Measurements from ENCODE around the gene PLEKHA5.
"Not testable (repeated sequence)": the region's sequence is repeated elsewhere in the genome, so short reads cannot be mapped to it uniquely, and the experiment has no call there.

Gene PLEKHA5

GRCh38 chr12:19303496-19303895 lies 174.0 kb downstream of the PLEKHA5 start:
- Histone ChIP-seq H3K9me3 (ENCODE audit: low read length) (no peaks in the 10 kb centered on the region), H3K79me2 (ENCODE audit: insufficient read depth, low read length) (no peaks in the 10 kb centered on the region), H3K4me1 (ENCODE audit: insufficient read depth, low read length, severe bottlenecking) (no peaks in the 10 kb centered on the region), H3K27me3 (ENCODE audit: insufficient read depth, low read length) (no peaks in the 10 kb centered on the region), H3K4me3 (ENCODE audit: low read depth, low read length, poor library complexity, severe bottlenecking) (no peak overlapping the region), H3K36me3 (ENCODE audit: insufficient read depth, low read length) (no peaks in the 10 kb centered on the region), H3K4me2 (ENCODE audit: low read length) (no peak overlapping the region), H2AFZ (ENCODE audit: low read length) (no peak overlapping the region), H3K27ac (ENCODE audit: low read depth, low read length, poor library complexity, severe bottlenecking) (no peak overlapping the region), H4K20me1 (ENCODE audit: insufficient read depth, low read length) (no peaks in the 10 kb centered on the region), H3F3A (ENCODE audit: insufficient read depth, low read length) (no peaks in the 10 kb centered on the region), H3K9me2 (ENCODE audit: low read depth, low read length) (no peaks in the 10 kb centered on the region), H3K9ac (ENCODE audit: low read length) (no peak overlapping the region)
- no peak for TF ChIP-seq EZH2 (IDR thresholded peaks at IDR 0.05; ENCODE audit: borderline replicate concordance, low read length)
- no peak for TF ChIP-seq CTCF (IDR thresholded peaks at IDR 0.05; ENCODE audit: low read length)

DNA sequence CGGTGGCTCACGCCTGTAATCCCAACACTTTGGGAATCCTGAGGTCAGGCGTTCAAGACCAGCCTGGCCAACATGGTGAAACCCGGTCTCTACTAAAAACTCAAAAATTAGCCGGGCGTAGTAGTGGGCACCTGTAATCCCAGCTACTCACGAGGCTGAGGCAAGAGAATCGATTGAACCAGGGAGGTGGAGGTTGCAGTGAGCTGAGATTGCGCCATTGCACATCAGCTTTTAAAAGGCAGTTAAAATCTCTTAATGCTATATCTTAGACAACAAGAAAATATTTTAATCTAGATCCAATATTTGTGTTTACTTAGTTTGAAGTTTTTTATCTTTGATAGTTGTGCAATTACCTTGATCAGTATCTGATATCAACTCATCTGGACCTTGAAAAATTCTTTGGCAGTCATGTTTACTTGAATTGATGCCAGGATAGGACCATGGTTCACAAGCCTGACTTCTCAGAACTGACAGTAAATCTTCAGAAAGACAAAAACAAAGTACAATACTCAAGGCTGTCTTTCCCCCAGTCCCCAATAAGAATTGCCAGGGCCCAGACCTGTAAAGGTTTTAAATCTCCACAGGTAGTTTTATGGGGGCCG lies 174.7 kb downstream of the PLEKHA5 start:
- Histone ChIP-seq H3K4me2 (ENCODE audit: low read length) (no peak overlapping the region), H4K20me1 (ENCODE audit: insufficient read depth, low read length) (no peaks in the 10 kb centered on the region), H3K79me2 (ENCODE audit: insufficient read depth, low read length) (no peaks in the 10 kb centered on the region), H3F3A (ENCODE audit: insufficient read depth, low read length) (no peaks in the 10 kb centered on the region), H3K27me3 (ENCODE audit: insufficient read depth, low read length) (no peaks in the 10 kb centered on the region), H2AFZ (ENCODE audit: low read length) (no peak overlapping the region), H3K27ac (ENCODE audit: low read depth, low read length, poor library complexity, severe bottlenecking) (no peak overlapping the region), H3K9me2 (ENCODE audit: low read depth, low read length) (no peaks in the 10 kb centered on the region), H3K36me3 (ENCODE audit: insufficient read depth, low read length) (no peaks in the 10 kb centered on the region), H3K4me3 (ENCODE audit: low read depth, low read length, poor library complexity, severe bottlenecking) (no peak overlapping the region), H3K4me1 (ENCODE audit: insufficient read depth, low read length, severe bottlenecking) (no peaks in the 10 kb centered on the region), H3K9me3 (ENCODE audit: low read length) (no peaks in the 10 kb centered on the region), H3K9ac (ENCODE audit: low read length) (no peak overlapping the region)
- no peak for TF ChIP-seq CTCF (IDR thresholded peaks at IDR 0.05; ENCODE audit: low read length)
- TF ChIP-seq EZH2 (IDR thresholded peaks at IDR 0.05; ENCODE audit: borderline replicate concordance, low read length): no peak

DNA sequence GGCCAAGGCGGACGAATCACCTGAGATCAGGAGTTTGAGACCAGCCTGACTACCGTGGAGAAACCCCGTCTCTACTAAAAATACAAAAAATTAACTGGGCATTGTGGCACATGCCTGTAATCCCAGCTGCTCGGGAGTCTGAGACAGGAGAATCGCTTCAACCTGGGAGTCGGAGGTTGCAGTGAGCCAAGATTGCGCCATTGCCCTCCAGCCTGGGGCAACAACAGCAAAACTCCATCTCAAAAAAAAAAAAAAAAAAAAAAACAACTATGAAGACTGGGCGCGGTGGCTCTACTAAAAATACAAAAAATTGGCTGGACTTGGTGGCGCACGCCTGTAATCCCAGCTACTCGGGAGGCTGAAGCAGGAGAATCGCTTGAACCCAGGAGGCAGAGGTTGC lies 176.1 kb downstream of the PLEKHA5 start:
- H3F3A ChIP-seq (ENCODE audit: insufficient read depth, low read length); H4K20me1 ChIP-seq (ENCODE audit: insufficient read depth, low read length); H3K27ac ChIP-seq (ENCODE audit: low read depth, low read length, poor library complexity, severe bottlenecking); H3K9me3 ChIP-seq (ENCODE audit: low read length); H3K36me3 ChIP-seq (ENCODE audit: insufficient read depth, low read length); H3K4me1 ChIP-seq (ENCODE audit: insufficient read depth, low read length, severe bottlenecking); H3K9ac ChIP-seq (ENCODE audit: low read length); H3K9me2 ChIP-seq (ENCODE audit: low read depth, low read length); H3K79me2 ChIP-seq (ENCODE audit: insufficient read depth, low read length); H2AFZ ChIP-seq (ENCODE audit: low read length); H3K27me3 ChIP-seq (ENCODE audit: insufficient read depth, low read length); H3K4me2 ChIP-seq (ENCODE audit: low read length); H3K4me3 ChIP-seq (ENCODE audit: low read depth, low read length, poor library complexity, severe bottlenecking): not testable (repeated sequence)

GRCh38 chr12:19306366-19306765 lies 176.8 kb downstream of the PLEKHA5 start:
- H4K20me1 ChIP-seq (ENCODE audit: insufficient read depth, low read length): no peaks in the 10 kb centered on the region
- no peak overlapping the region for H3K9ac ChIP-seq (ENCODE audit: low read length)
- H3K36me3 ChIP-seq (ENCODE audit: insufficient read depth, low read length): no peaks in the 10 kb centered on the region
- H3K4me3 ChIP-seq (ENCODE audit: low read depth, low read length, poor library complexity, severe bottlenecking): no peak overlapping the region
- H3K4me1 ChIP-seq (ENCODE audit: insufficient read depth, low read length, severe bottlenecking): no peaks in the 10 kb centered on the region
- no peaks in the 10 kb centered on the region for H3K79me2 ChIP-seq (ENCODE audit: insufficient read depth, low read length)
- no peaks in the 10 kb centered on the region for H3K9me2 ChIP-seq (ENCODE audit: low read depth, low read length)
- H3K4me2 ChIP-seq (ENCODE audit: low read length): no peak overlapping the region
- no peaks in the 10 kb centered on the region for H3K9me3 ChIP-seq (ENCODE audit: low read length)
- no peak overlapping the region for H3K27ac ChIP-seq (ENCODE audit: low read depth, low read length, poor library complexity, severe bottlenecking)
- no peak for TF ChIP-seq EZH2 (IDR thresholded peaks at IDR 0.05; ENCODE audit: borderline replicate concordance, low read length)
- TF ChIP-seq CTCF (IDR thresholded peaks at IDR 0.05; ENCODE audit: low read length): no peak
- no peaks in the 10 kb centered on the region for H3K27me3 ChIP-seq (ENCODE audit: insufficient read depth, low read length)
- no peaks in the 10 kb centered on the region for H3F3A ChIP-seq (ENCODE audit: insufficient read depth, low read length)
- no peak overlapping the region for H2AFZ ChIP-seq (ENCODE audit: low read length)

Measured in OCI-LY1 (cell line).